ENCODE measurements around the gene MORF4L1.

DNA sequence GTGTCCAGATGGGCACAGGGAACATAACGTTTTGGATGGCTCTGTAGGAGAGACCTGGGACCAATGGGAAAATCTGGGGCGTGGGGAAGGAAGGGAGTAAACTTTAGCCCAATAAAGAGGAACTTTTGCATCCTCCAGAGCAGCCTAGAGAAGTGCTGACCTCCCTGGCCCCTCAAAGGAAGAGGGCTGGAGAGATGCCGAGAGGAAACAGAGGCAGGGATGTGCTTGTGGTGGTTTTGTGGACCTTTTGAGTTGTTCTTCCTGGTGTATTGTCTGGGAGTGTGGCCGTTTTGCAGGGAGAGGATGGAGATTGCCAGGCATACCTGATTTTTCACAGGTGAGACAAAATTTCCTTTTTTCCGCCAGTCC is 61.9 kb downstream of the MORF4L1 start:
- TF ChIP-seq CTCF (IDR thresholded peaks at IDR 0.05) (no peak), KAT7 (CRISPR knock-in tag; IDR thresholded peaks at IDR 0.05; ENCODE audit: borderline replicate concordance) (no peak), ESRRA (CRISPR knock-in tag; IDR thresholded peaks at IDR 0.05; ENCODE audit: borderline replicate concordance) (no peak), FOXJ3 (CRISPR knock-in tag; IDR thresholded peaks at IDR 0.05; ENCODE audit: borderline replicate concordance) (no peak), E2F5 (CRISPR knock-in tag; IDR thresholded peaks at IDR 0.05) (no peak), SP1 (CRISPR knock-in tag; conservative IDR thresholded peaks at IDR 0.05) (no peak), TEAD4 (CRISPR knock-in tag; IDR thresholded peaks at IDR 0.05) (no peak)
- TF ChIP-seq, protein P1, sequence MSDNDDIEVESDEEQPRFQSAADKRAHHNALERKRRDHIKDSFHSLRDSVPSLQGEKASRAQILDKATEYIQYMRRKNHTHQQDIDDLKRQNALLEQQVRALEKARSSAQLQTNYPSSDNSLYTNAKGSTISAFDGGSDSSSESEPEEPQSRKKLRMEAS (CRISPR knock-in tag; IDR thresholded peaks at IDR 0.05): no peak
- TF ChIP-seq, protein P2, sequence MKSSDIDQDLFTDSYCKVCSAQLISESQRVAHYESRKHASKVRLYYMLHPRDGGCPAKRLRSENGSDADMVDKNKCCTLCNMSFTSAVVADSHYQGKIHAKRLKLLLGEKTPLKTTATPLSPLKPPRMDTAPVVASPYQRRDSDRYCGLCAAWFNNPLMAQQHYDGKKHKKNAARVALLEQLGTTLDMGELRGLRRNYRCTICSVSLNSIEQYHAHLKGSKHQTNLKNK (CRISPR knock-in tag; IDR thresholded peaks at IDR 0.05): no peak
